Endothelial cell of umbilical vein (primary cell): ENCODE measurements around the gene FER. TPM values are rescaled to one million over a fixed set of nuclear protein-coding genes. Genes with fewer than 3 reads are reported as not detected.

Experiments
- BruUV-seq: library from RNA; stranded (reverse); fragments of 400-500 nt; replicated peaks from 2 replicates; lab custom pipeline; 2021; lab: Mats Ljungman, UMichigan
- CTCF ChIA-PET: fragments of 300-600, 350-600 bp; sonication (Branson Sonifier 250); formaldehyde crosslinking; loops from one replicate; lab custom pipeline; 2021; ENCODE audit warnings: antibody characterized with exemption, inconsistent platforms; lab: Charles Lee
- POLR2A ChIA-PET: fragments of 300-600, 350-600 bp; sonication (Branson Sonifier 250); formaldehyde crosslinking; loops from one replicate; lab custom pipeline; 2021; ENCODE audit warnings: antibody characterized with exemption, inconsistent platforms; lab: Charles Lee
- DNase-seq: peaks from one replicate; pipeline ENCODE4 v3.0.0-alpha.2; 2011; ENCODE audit warnings: low read depth, low spot score
- FAIRE-seq: peaks from 2 replicates; lab custom pipeline; 2011; peaks lifted over from hg19 to GRCh38; lab: Jason Lieb, UNC
- H2AFZ ChIP-seq: 2 replicates; pipeline ENCODE4 v1.6.0; 2012; ENCODE audit warnings: low read depth, low read length, control low read depth, inconsistent platforms
- H3K27ac ChIP-seq: 2 replicates; pipeline ENCODE4 v1.5.1; 2011; ENCODE audit warnings: low read depth, mild to moderate bottlenecking, control low read depth, low read length, moderate library complexity; ENCODE audit not compliant: insufficient read depth
- H3K27me3 ChIP-seq, 2 experiments: 2 replicates each; pipeline versions ENCODE4 v1.6.0 to v1.6.1; 2011; ENCODE audit warnings: low read length in 2 of 2, mixed read lengths in 1 of 2; ENCODE audit not compliant: control insufficient read depth in 2 of 2, insufficient read depth in 2 of 2
- H3K36me3 ChIP-seq, 2 experiments: 2 replicates in 1 of 2; 3 replicates in 1 of 2; pipeline ENCODE4 v1.5.1; 2011; ENCODE audit warnings: low read length in 2 of 2, mild to moderate bottlenecking in 1 of 2, moderate library complexity in 1 of 2; ENCODE audit not compliant: control insufficient read depth in 2 of 2, insufficient read depth in 2 of 2; ENCODE audit errors: extremely low read depth in 1 of 2
- H3K4me1 ChIP-seq: 3 replicates; pipeline ENCODE4 v1.5.1; 2011; ENCODE audit warnings: mild to moderate bottlenecking, low read length; ENCODE audit not compliant: control insufficient read depth, insufficient read depth; ENCODE audit errors: extremely low read depth
- H3K4me2 ChIP-seq: 2 replicates; pipeline ENCODE4 v1.6.1; 2011; ENCODE audit warnings: low read length, control low read depth, mixed read lengths; ENCODE audit not compliant: insufficient read depth
- H3K4me3 ChIP-seq, 3 experiments: fragments of 200-600 bp in 1 of 3; sonication (generic), shearing (Covaris generic) in 1 of 3; replicated peaks in 1 of 3; 2 replicates each; pipeline ENCODE4 v1.5.1; 2011 to 2016; ENCODE audit warnings: control low read depth in 3 of 3, low read length in 3 of 3, mild to moderate bottlenecking in 2 of 3, inconsistent platforms in 1 of 3, low read depth in 1 of 3, moderate library complexity in 1 of 3; ENCODE audit not compliant: insufficient read depth in 1 of 3
- H3K79me2 ChIP-seq: 2 replicates; pipeline ENCODE4 v1.6.0; 2012; ENCODE audit warnings: low read length, inconsistent platforms; ENCODE audit not compliant: control insufficient read depth, insufficient read depth
- H3K9ac ChIP-seq: replicated peaks from 2 replicates; pipeline ENCODE3; 2011; ENCODE audit warnings: low read length, control low read depth; ENCODE audit not compliant: insufficient read depth; ENCODE audit errors: extremely low read depth
- H3K9me1 ChIP-seq: replicated peaks from 3 replicates; pipeline ENCODE4 v1.6.0; 2011; ENCODE audit warnings: mild to moderate bottlenecking, low read length; ENCODE audit not compliant: control insufficient read depth, insufficient read depth; ENCODE audit errors: extremely low read depth
- H3K9me3 ChIP-seq: replicated peaks from 2 replicates; pipeline ENCODE4 v1.5.1; 2012; ENCODE audit warnings: low read length, inconsistent platforms; ENCODE audit not compliant: control insufficient read depth, insufficient read depth
- H4K20me1 ChIP-seq: replicated peaks from 2 replicates; pipeline ENCODE3; 2011; ENCODE audit warnings: mild to moderate bottlenecking, low read length; ENCODE audit not compliant: control insufficient read depth, insufficient read depth; ENCODE audit errors: extremely low read depth
- CTCF ChIP-seq, 2 donors: IDR thresholded peaks; 1 replicate in 1 of 2; 2 replicates in 1 of 2; pipeline ENCODE4 v1.5.1; 2011; ENCODE audit warnings: low read length in 2 of 2, mild to moderate bottlenecking in 2 of 2, moderate library complexity in 2 of 2, control low read depth in 1 of 2, inconsistent platforms in 1 of 2, low read depth in 1 of 2; ENCODE audit not compliant: insufficient read depth in 1 of 2; ENCODE audit errors: extremely low read depth in 1 of 2
- FOS ChIP-seq: IDR thresholded peaks from 2 replicates; pipeline ENCODE4 v1.6.1; 2011; ENCODE audit warnings: mild to moderate bottlenecking, low read length, moderate library complexity, borderline replicate concordance; ENCODE audit not compliant: insufficient read depth
- GATA2 ChIP-seq: IDR thresholded peaks from 2 replicates; pipeline ENCODE4 v1.7.0; 2011; ENCODE audit warnings: low read depth, mild to moderate bottlenecking, moderate library complexity, mixed read lengths, low read length; ENCODE audit not compliant: insufficient read length, insufficient read depth
- dilution Hi-C: fragments of 300-500 bp; cut with MboI; formaldehyde crosslinking; loops from one replicate; pipeline ENCODE4 v1.15.0; 2019; ENCODE audit warnings: low sequenced_read_pairs; ENCODE audit not compliant: extremely low pct_ligation_motif_present
- intact Hi-C: fragments of 100-400 bp; cut with micrococcal nuclease; formaldehyde crosslinking; loops from one replicate; pipeline ENCODE4 v1.10.0; 2022
- polyA plus RNA-seq, 4 experiments: library from polyadenylated mRNA; depleted of rRNA in 3 of 4; stranded (reverse) in 3 of 4; unstranded in 1 of 4; fragments of >200 nt; gene quantifications; 2 replicates each; pipeline versions ENCODE4 v1.2.1 to v1.2.3, GENCODE V29; 2011 to 2012; ENCODE audit warnings: missing spikeins in 1 of 4
- total RNA-seq: library from RNA; stranded (reverse); gene quantifications from 2 replicates; pipeline ENCODE4 v1.2.3, GENCODE V29; 2021

FER gene
- total and polyA plus RNA-seq, 2 donors (not counting 3 experiments of a cell fraction or from before 2014, with no cell fraction given) = 2.3 to 27.5 TPM

- H3K4me2 ChIP-seq = peak overlapping the region; percentile 39
These were observed 16.9 kb upstream of the FER start for GRCh38 chr5:108730617-108731340.

More at GRCh38 chr5:108730617-108731340, 16.9 kb upstream of the FER start:
- H3K4me1 ChIP-seq = peaks cover 28% of the 10 kb centered on the region
- FAIRE-seq (no peak), DNase-seq (peak; percentile 68)
- no peaks in the 10 kb centered on the region for H3K9me1 ChIP-seq
- H4K20me1 ChIP-seq = no peaks in the 10 kb centered on the region
- intact Hi-C loops (no loop called here), dilution Hi-C loops (no loop called here)
- ChIA-PET POLR2A (interaction anchor here (1.5 kb wide), 1 partner anchor 18 kb away, joined by 9 read pairs; no protein-coding TSS in a partner anchor), CTCF (interaction anchor here (0.9 to 1.3 kb wide), 2 partner anchors 10 to 49 kb away, joined by 5 to 6 read pairs; no protein-coding TSS in a partner anchor)
- H2AFZ ChIP-seq = no peak overlapping the region
- no TSS peak for BruUV-seq
- TF ChIP-seq CTCF (IDR thresholded peaks at IDR 0.05; ENCODE audit: extremely low read depth in 1 of 2, insufficient read depth in 1 of 2, low read depth in 1 of 2, low read length in 2 of 2) = no peak
- TF ChIP-seq FOS = peak; percentile 78
- peak; percentile 90 for TF ChIP-seq GATA2
- H3K27ac ChIP-seq = no peak overlapping the region
- H3K79me2 ChIP-seq = no peaks in the 10 kb centered on the region
- H3K36me3 ChIP-seq = no peaks in the 10 kb centered on the region
- H3K9ac ChIP-seq = no peak overlapping the region
- H3K27me3 ChIP-seq = no peaks in the 10 kb centered on the region
- H3K9me3 ChIP-seq = no peaks in the 10 kb centered on the region
- no peak overlapping the region for H3K4me3 ChIP-seq
